Activated T-helper 1 cell treated with anti-CD3 and anti-CD28 coated beads, Interleukin-12 subunit alpha, Interleukin-12 subunit beta, Interleukin-2, Interleukin-4 antibody, amounts not matched to agents 30 ng/mL and 10 ng/mL and 1 ng/mL, durations not matched to agents 14 hours and 24 hours and 36 hours (primary cell): ENCODE results near the gene SCGB1C2. TPM values are rescaled to one million over a fixed set of nuclear protein-coding genes. Genes with fewer than 3 reads are reported as not detected.

ENCODE experiments used
- DNase-seq: peaks from one replicate; pipeline ENCODE4 v3.0.0; 2021; ENCODE audit warnings: low spot score
- H3K27ac Mint-ChIP-seq: one replicate; pipeline ENCODE4 v1.8.0; 2021; ENCODE audit warnings: mild to moderate bottlenecking, mixed read lengths
- H3K27me3 Mint-ChIP-seq: one replicate; pipeline ENCODE4 v1.8.0; 2022; ENCODE audit warnings: mild to moderate bottlenecking, moderate library complexity, mixed read lengths; ENCODE audit not compliant: insufficient read depth
- H3K36me3 Mint-ChIP-seq: one replicate; pipeline ENCODE4 v1.8.0; 2021; ENCODE audit warnings: low read depth, mixed read lengths
- H3K4me1 Mint-ChIP-seq: one replicate; pipeline ENCODE4 v1.8.0; 2021; ENCODE audit warnings: low read depth, mixed read lengths
- H3K4me3 Mint-ChIP-seq: one replicate; pipeline ENCODE4 v1.8.0; 2021; ENCODE audit warnings: mild to moderate bottlenecking, moderate library complexity, mixed read lengths
- H3K9me3 Mint-ChIP-seq: one replicate; pipeline ENCODE4 v1.8.0; 2021; ENCODE audit warnings: mixed read lengths
- intact Hi-C: fragments of 100-400 bp; cut with micrococcal nuclease; formaldehyde crosslinking; loops from one replicate; pipeline ENCODE4 v1.15.1; 2024
- total RNA-seq: library from RNA; stranded (reverse); gene quantifications from 2 replicates; pipeline ENCODE4 v1.2.3, GENCODE V29; 2022

SCGB1C2 gene
- total RNA-seq, 1 donor from 2014 or later, result not detected

- H3K9me3 Mint-ChIP-seq, result no peaks in the 10 kb centered on the region
- no peak overlapping the region for H3K27ac Mint-ChIP-seq
- peaks cover 9% of the 10 kb centered on the region for H3K27me3 Mint-ChIP-seq
- intact Hi-C loops, result loop anchor here (2.0 to 5.0 kb wide), 4 partner anchors 242 to 852 kb away; partner anchors contain the start of genes TIMM22 and VPS53
- H3K36me3 Mint-ChIP-seq, result no peaks in the 10 kb centered on the region
- H3K4me3 Mint-ChIP-seq, result no peak overlapping the region
- H3K4me1 Mint-ChIP-seq, result no peaks in the 10 kb centered on the region
- DNase-seq, result no peak
These were observed 7.7 kb downstream of the SCGB1C2 start for GRCh38 chr17:144936-145670.

DNA sequence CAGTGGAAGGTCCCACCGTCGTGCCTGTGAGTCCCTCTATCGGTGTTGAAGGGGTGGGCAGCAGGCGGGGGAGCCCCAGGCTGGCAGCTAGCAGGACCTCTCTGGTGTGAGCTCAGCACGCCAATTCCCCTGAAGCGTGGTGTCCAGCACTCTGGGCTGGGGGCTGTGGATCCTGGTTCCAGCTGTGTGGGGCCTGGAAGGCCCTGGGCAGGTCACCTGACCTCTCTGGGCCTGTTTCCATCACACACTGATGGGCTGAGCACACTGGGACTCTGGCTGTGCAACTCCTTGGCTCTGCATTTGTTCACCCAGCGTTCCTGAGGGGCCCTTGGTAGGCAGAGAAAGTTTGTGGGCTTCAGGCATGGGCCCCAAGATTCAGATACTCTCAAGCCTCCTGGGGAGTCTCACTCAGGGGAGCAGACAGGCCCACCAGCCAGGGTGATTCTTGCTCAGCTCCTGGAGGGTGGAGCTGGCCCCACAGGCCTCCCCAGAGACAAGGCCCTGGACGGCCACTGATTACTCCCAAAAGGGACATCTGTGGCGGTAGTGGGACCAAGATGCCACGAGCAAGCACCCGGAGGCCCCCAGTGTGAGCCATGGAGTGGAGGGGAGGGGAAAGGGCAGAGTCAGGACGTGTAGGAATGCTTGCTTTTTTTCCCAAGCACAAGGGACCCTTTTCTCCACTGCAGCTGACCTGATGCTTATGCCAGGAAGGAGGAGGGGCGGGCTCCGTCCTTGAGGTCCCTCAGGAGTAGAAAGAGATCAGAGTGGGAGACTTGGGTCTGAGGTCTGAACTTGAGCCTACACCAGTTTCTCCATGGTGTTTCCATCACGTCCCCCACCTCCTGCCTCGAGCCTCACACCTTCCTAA lies 8.5 kb downstream of the SCGB1C2 start:
- intact Hi-C loops, result loop anchor here (2.0 kb wide), 2 partner anchors 241 to 851 kb away; partner anchors contain the start of gene TIMM22

GRCh38 chr17:146546-146945 lies 9.2 kb downstream of the SCGB1C2 start:
- no peak for DNase-seq
- Mint-ChIP-seq H3K36me3 (no peaks in the 10 kb centered on the region), H3K4me3 (no peak overlapping the region), H3K27me3 (peaks cover 9% of the 10 kb centered on the region), H3K9me3 (no peaks in the 10 kb centered on the region), H3K27ac (no peak overlapping the region), H3K4me1 (no peaks in the 10 kb centered on the region)
- intact Hi-C loops, result no loop called here

More for the DNA sequence above, 8.5 kb downstream of the SCGB1C2 start:
- no peaks in the 10 kb centered on the region for H3K36me3 Mint-ChIP-seq
- no peaks in the 10 kb centered on the region for H3K4me1 Mint-ChIP-seq
- no peak for DNase-seq
- H3K27me3 Mint-ChIP-seq, result peaks cover 9% of the 10 kb centered on the region
- H3K9me3 Mint-ChIP-seq, result no peaks in the 10 kb centered on the region
- H3K27ac Mint-ChIP-seq, result no peak overlapping the region
- H3K4me3 Mint-ChIP-seq, result no peak overlapping the region

DNA sequence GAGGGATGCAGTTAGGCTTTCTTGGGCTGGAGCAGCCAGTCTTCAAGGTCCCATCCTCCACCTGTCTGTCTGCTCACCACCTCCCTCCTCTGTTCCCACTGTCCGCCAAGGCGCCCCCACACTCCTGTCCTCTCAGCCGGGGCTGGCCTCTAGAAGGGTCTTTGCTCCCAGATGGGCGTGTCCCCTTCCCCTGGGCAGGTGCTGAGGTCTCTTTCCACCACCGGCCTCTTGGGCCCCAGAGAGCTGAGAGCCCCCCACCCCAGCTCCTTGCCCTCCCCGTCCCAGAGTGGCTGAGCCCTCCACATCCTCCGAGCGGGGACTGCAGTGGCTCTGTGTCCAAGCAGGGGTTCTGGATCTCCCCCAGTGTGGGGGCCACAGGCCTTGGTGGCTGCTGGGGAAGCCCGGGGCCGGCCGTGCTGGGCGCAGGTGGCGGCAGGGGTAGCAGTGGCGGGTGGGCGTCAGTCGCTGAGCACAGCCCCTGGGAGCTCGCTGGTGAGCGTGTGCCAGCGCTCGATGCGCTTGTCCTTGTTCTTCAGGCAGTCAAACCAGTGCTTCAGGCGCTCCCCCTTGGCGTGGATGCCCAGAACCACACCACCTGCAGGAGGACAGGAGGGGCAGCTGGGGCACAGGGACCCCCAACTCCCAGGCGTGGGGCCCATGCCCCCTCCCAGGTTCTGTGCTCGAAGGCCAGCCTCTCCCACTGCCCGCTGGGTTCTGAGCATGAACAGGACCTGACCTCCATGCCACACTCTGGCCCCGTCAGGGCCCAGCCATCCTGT lies 9.8 kb downstream of the SCGB1C2 start:
- no peaks in the 10 kb centered on the region for H3K36me3 Mint-ChIP-seq
- H3K4me1 Mint-ChIP-seq, result no peaks in the 10 kb centered on the region
- peaks cover 7% of the 10 kb centered on the region for H3K27me3 Mint-ChIP-seq
- no peak for DNase-seq
- no peak overlapping the region for H3K27ac Mint-ChIP-seq
- intact Hi-C loops, result no loop called here
- no peaks in the 10 kb centered on the region for H3K9me3 Mint-ChIP-seq
- H3K4me3 Mint-ChIP-seq, result no peak overlapping the region

DNA sequence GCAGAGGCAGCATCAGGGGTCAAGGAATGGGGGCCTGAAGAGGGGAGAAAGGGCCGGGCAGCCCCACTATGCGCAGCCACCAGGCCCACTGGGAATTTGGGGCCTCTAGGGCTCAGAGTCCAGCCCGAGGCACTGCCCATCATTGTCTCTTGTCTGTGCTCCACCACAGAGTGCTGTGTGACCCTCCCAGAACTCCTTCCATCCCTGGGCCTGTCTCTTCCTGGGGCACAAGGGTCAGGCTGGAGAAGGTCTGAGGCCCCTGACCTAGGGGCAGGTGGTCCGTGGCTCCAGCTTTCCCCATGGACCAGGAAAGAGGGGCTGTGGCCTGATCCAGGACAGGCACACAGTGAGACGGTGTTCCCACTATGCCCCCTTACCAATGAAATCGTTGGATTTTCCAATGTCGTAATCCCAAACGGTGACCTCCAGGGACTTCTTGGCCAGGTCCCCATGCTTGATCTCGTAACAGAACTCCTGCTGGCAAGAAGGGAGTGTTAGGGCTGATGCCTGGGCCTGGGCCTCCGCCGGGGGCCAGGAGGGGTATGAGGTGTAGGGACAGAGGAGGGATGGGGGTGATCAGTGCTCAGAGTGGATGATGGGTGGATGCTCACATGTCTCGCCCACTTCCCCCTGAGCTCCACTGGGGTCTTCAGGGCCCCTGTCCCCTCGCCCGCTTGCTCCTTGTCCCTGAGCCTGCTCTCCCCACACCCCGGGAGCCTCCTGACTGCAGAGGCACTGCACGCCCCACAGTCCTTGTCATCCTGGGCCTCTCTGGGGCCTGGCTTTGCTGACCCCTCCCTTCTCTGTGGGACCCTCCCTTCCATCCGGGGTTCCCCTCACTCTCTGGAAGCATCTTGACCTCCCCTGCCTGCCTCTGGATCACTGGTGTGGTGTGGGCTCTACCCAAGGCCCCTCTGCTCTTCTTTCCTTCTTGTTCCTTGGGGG lies 10.7 kb downstream of the SCGB1C2 start:
- DNase-seq, result no peak
- intact Hi-C loops, result no loop called here
- no peaks in the 10 kb centered on the region for H3K4me1 Mint-ChIP-seq
- no peak overlapping the region for H3K4me3 Mint-ChIP-seq
- peaks cover 6% of the 10 kb centered on the region for H3K27me3 Mint-ChIP-seq
- H3K9me3 Mint-ChIP-seq, result no peaks in the 10 kb centered on the region
- no peaks in the 10 kb centered on the region for H3K36me3 Mint-ChIP-seq
- H3K27ac Mint-ChIP-seq, result no peak overlapping the region

GRCh38 chr17:148757-149156 lies 11.4 kb downstream of the SCGB1C2 start:
- H3K4me1 Mint-ChIP-seq, result no peaks in the 10 kb centered on the region
- no peak for DNase-seq
- intact Hi-C loops, result no loop called here
- H3K4me3 Mint-ChIP-seq, result no peak overlapping the region
- H3K27ac Mint-ChIP-seq, result no peak overlapping the region
- H3K9me3 Mint-ChIP-seq, result no peaks in the 10 kb centered on the region
- H3K27me3 Mint-ChIP-seq, result no peaks in the 10 kb centered on the region
- no peaks in the 10 kb centered on the region for H3K36me3 Mint-ChIP-seq

GRCh38 chr17:149231-149630 lies 11.9 kb downstream of the SCGB1C2 start:
- DNase-seq, result no peak

DNA sequence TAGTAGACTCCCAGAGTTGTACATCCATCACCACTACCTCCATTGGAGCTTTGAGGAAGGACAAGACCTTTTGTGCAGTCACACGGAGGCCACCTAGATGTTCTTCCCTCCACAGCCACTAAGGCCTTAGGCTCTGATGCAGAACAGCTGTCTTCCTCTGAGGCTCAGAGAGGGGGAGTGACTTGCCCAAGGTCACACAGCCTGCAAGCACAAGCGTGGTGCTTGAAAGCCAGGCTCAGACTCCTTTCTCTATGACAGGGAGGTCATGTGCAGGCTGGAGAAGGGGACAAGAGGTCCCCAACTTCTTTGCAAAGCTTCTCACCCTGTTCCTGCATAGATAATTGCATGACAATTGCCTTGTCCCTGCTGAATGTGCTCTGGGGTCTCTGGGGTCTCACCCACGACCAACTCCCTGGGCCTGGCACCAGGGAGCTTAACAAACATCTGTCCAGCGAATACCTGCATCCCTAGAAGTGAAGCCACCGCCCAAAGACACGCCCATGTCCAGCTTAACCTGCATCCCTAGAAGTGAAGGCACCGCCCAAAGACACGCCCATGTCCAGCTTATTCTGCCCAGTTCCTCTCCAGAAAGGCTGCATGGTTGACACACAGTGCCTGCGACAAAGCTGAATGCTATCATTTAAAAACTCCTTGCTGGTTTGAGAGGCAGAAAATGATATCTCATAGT lies 12.7 kb downstream of the SCGB1C2 start:
- DNase-seq, result no peak
- Mint-ChIP-seq H3K4me1 (no peaks in the 10 kb centered on the region), H3K36me3 (no peaks in the 10 kb centered on the region), H3K4me3 (no peak overlapping the region), H3K27me3 (no peaks in the 10 kb centered on the region), H3K27ac (no peak overlapping the region), H3K9me3 (no peaks in the 10 kb centered on the region)
- intact Hi-C loops, result no loop called here

More at GRCh38 chr17:149231-149630, 11.9 kb downstream of the SCGB1C2 start:
- Mint-ChIP-seq H3K27ac (no peak overlapping the region), H3K36me3 (no peaks in the 10 kb centered on the region), H3K4me1 (no peaks in the 10 kb centered on the region), H3K9me3 (no peaks in the 10 kb centered on the region), H3K4me3 (no peak overlapping the region), H3K27me3 (no peaks in the 10 kb centered on the region)
- intact Hi-C loops, result no loop called here

- no peaks in the 10 kb centered on the region for H3K27me3 Mint-ChIP-seq
- intact Hi-C loops, result no loop called here
- H3K9me3 Mint-ChIP-seq, result no peaks in the 10 kb centered on the region
- no peak overlapping the region for H3K27ac Mint-ChIP-seq
- H3K36me3 Mint-ChIP-seq, result no peaks in the 10 kb centered on the region
- H3K4me1 Mint-ChIP-seq, result no peaks in the 10 kb centered on the region
- H3K4me3 Mint-ChIP-seq, result no peak overlapping the region
- DNase-seq, result no peak
These were observed 13.6 kb downstream of the SCGB1C2 start for GRCh38 chr17:151004-151403.

DNA sequence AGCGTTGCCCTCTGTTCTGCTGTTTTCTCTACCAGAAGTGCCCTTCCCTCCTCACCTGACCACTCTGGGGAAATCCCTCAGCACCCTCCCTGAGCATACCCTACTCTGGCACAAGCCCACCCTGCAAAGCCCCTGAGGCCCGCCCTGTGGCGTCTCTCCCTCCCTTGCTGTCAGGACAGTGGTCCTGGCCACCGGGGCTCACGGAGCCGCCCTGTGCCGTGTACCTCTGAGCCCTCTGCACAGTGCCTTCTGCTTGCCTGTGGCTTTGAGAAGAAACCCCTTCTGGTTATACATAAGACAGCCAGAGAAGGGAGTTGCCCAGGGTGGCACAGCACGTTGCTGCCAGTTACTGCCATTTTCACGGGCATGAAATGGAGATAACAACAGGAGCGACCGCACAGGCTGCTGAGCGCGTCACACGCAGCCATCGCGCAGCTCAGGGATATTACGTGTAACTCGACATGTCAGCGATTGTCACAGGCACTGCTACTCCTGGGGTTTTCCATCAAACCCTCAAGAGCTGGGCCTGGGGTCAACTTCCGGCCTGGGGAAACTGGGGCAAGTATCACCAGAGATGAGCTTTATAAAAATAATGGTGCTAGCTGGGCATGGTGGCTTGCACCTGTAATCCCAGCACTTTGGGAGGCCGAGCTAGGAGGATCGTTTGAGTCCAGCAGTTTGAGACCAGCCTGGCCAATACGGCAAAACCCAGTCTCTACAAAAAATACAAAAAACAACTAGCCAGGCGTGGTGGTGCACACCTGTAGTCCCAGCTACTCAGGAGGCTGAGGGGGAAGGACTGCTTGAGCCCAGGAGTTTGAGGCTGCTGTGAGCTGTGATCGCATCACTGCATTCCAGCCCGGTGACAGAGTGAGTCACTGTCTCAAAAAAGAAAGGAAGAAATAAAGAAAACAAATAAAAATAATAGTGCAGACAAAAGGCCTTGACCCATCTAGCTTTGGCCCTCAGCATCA lies 14.8 kb downstream of the SCGB1C2 start:
- no peaks in the 10 kb centered on the region for H3K27me3 Mint-ChIP-seq
- H3K36me3 Mint-ChIP-seq, result no peaks in the 10 kb centered on the region
- DNase-seq, result no peak
- no peak overlapping the region for H3K27ac Mint-ChIP-seq
- H3K4me3 Mint-ChIP-seq, result no peak overlapping the region
- H3K4me1 Mint-ChIP-seq, result no peaks in the 10 kb centered on the region
- no peaks in the 10 kb centered on the region for H3K9me3 Mint-ChIP-seq
- intact Hi-C loops, result no loop called here
